ENCODE measurements around the gene LUZP2.

The LUZP2 gene

GRCh38 chr11:24594401-24594800 is 97.5 kb downstream of the LUZP2 start:
- Histone ChIP-seq H3K9ac (ENCODE audit: low read depth, low read length) (no peak overlapping the region), H3K9me3 (ENCODE audit: control insufficient read depth, insufficient read depth, low read length) (no peaks in the 10 kb centered on the region), H3K36me3 (ENCODE audit: control insufficient read depth, insufficient read depth, low read length) (no peaks in the 10 kb centered on the region), H3K4me1 (ENCODE audit: control insufficient read depth, insufficient read depth, low read length) (no peaks in the 10 kb centered on the region), H3K27ac (ENCODE audit: low read depth, low read length) (no peak overlapping the region), H3K27me3 (ENCODE audit: control insufficient read depth, insufficient read depth, low read length) (no peaks in the 10 kb centered on the region), H3K4me3 (ENCODE audit: low read depth, low read length) (no peak overlapping the region)

- H3K27ac ChIP-seq (ENCODE audit: low read depth, low read length), result no peak overlapping the region
- no peak overlapping the region for H3K9ac ChIP-seq (ENCODE audit: low read depth, low read length)
- H3K27me3 ChIP-seq (ENCODE audit: control insufficient read depth, insufficient read depth, low read length), result no peaks in the 10 kb centered on the region
- no peaks in the 10 kb centered on the region for H3K4me1 ChIP-seq (ENCODE audit: control insufficient read depth, insufficient read depth, low read length)
- no peaks in the 10 kb centered on the region for H3K9me3 ChIP-seq (ENCODE audit: control insufficient read depth, insufficient read depth, low read length)
- no peak overlapping the region for H3K4me3 ChIP-seq (ENCODE audit: low read depth, low read length)
- H3K36me3 ChIP-seq (ENCODE audit: control insufficient read depth, insufficient read depth, low read length), result no peaks in the 10 kb centered on the region
Measured at GRCh38 chr11:24598641-24599040, 101.8 kb downstream of the LUZP2 start.

- no peak overlapping the region for H3K27ac ChIP-seq (ENCODE audit: low read depth, low read length)
- H3K9ac ChIP-seq (ENCODE audit: low read depth, low read length), result no peak overlapping the region
- no peaks in the 10 kb centered on the region for H3K27me3 ChIP-seq (ENCODE audit: control insufficient read depth, insufficient read depth, low read length)
- no peaks in the 10 kb centered on the region for H3K9me3 ChIP-seq (ENCODE audit: control insufficient read depth, insufficient read depth, low read length)
- peaks cover 7% of the 10 kb centered on the region for H3K4me1 ChIP-seq (ENCODE audit: control insufficient read depth, insufficient read depth, low read length)
- H3K4me3 ChIP-seq (ENCODE audit: low read depth, low read length), result no peak overlapping the region
- no peaks in the 10 kb centered on the region for H3K36me3 ChIP-seq (ENCODE audit: control insufficient read depth, insufficient read depth, low read length)
Measured at GRCh38 chr11:24609192-24610119, 112.6 kb downstream of the LUZP2 start.

- no peak overlapping the region for H3K4me3 ChIP-seq (ENCODE audit: low read depth, low read length)
- no peak overlapping the region for H3K27ac ChIP-seq (ENCODE audit: low read depth, low read length)
- H3K4me1 ChIP-seq (ENCODE audit: control insufficient read depth, insufficient read depth, low read length), result peaks cover 7% of the 10 kb centered on the region
- H3K27me3 ChIP-seq (ENCODE audit: control insufficient read depth, insufficient read depth, low read length), result no peaks in the 10 kb centered on the region
- H3K9me3 ChIP-seq (ENCODE audit: control insufficient read depth, insufficient read depth, low read length), result no peaks in the 10 kb centered on the region
- H3K9ac ChIP-seq (ENCODE audit: low read depth, low read length), result no peak overlapping the region
- H3K36me3 ChIP-seq (ENCODE audit: control insufficient read depth, insufficient read depth, low read length), result no peaks in the 10 kb centered on the region
Measured at GRCh38 chr11:24615451-24616160, 118.8 kb downstream of the LUZP2 start.

- Histone ChIP-seq H3K4me3 (ENCODE audit: low read depth, low read length) (no peak overlapping the region), H3K4me1 (ENCODE audit: control insufficient read depth, insufficient read depth, low read length) (peaks cover 3% of the 10 kb centered on the region; the same call in 1 of the 2 replicates), H3K27ac (ENCODE audit: low read depth, low read length) (no peak overlapping the region), H3K36me3 (ENCODE audit: control insufficient read depth, insufficient read depth, low read length) (no peaks in the 10 kb centered on the region), H3K27me3 (ENCODE audit: control insufficient read depth, insufficient read depth, low read length) (no peaks in the 10 kb centered on the region), H3K9me3 (ENCODE audit: control insufficient read depth, insufficient read depth, low read length) (no peaks in the 10 kb centered on the region), H3K9ac (ENCODE audit: low read depth, low read length) (no peak overlapping the region)
Measured at GRCh38 chr11:24617856-24618255, 121.0 kb downstream of the LUZP2 start.

GRCh38 chr11:24619900-24620299 is 123.0 kb downstream of the LUZP2 start:
- no peaks in the 10 kb centered on the region for H3K4me1 ChIP-seq (ENCODE audit: control insufficient read depth, insufficient read depth, low read length)
- H3K27me3 ChIP-seq (ENCODE audit: control insufficient read depth, insufficient read depth, low read length), result no peaks in the 10 kb centered on the region
- no peak overlapping the region for H3K27ac ChIP-seq (ENCODE audit: low read depth, low read length)
- no peaks in the 10 kb centered on the region for H3K9me3 ChIP-seq (ENCODE audit: control insufficient read depth, insufficient read depth, low read length)
- H3K9ac ChIP-seq (ENCODE audit: low read depth, low read length), result no peak overlapping the region
- no peak overlapping the region for H3K4me3 ChIP-seq (ENCODE audit: low read depth, low read length)
- H3K36me3 ChIP-seq (ENCODE audit: control insufficient read depth, insufficient read depth, low read length), result no peaks in the 10 kb centered on the region

GRCh38 chr11:24622262-24622661 is 125.4 kb downstream of the LUZP2 start:
- H3K27ac ChIP-seq (ENCODE audit: low read depth, low read length), result no peak overlapping the region
- H3K9me3 ChIP-seq (ENCODE audit: control insufficient read depth, insufficient read depth, low read length), result no peaks in the 10 kb centered on the region
- H3K9ac ChIP-seq (ENCODE audit: low read depth, low read length), result no peak overlapping the region
- no peaks in the 10 kb centered on the region for H3K36me3 ChIP-seq (ENCODE audit: control insufficient read depth, insufficient read depth, low read length)
- no peaks in the 10 kb centered on the region for H3K27me3 ChIP-seq (ENCODE audit: control insufficient read depth, insufficient read depth, low read length)
- no peak overlapping the region for H3K4me3 ChIP-seq (ENCODE audit: low read depth, low read length)
- no peaks in the 10 kb centered on the region for H3K4me1 ChIP-seq (ENCODE audit: control insufficient read depth, insufficient read depth, low read length)

GRCh38 chr11:24623121-24623520 is 126.3 kb downstream of the LUZP2 start:
- H3K4me1 ChIP-seq (ENCODE audit: control insufficient read depth, insufficient read depth, low read length), result no peaks in the 10 kb centered on the region
- H3K27me3 ChIP-seq (ENCODE audit: control insufficient read depth, insufficient read depth, low read length), result no peaks in the 10 kb centered on the region
- no peak overlapping the region for H3K27ac ChIP-seq (ENCODE audit: low read depth, low read length)
- H3K9me3 ChIP-seq (ENCODE audit: control insufficient read depth, insufficient read depth, low read length), result no peaks in the 10 kb centered on the region
- no peaks in the 10 kb centered on the region for H3K36me3 ChIP-seq (ENCODE audit: control insufficient read depth, insufficient read depth, low read length)
- H3K4me3 ChIP-seq (ENCODE audit: low read depth, low read length), result no peak overlapping the region
- H3K9ac ChIP-seq (ENCODE audit: low read depth, low read length), result no peak overlapping the region

GRCh38 chr11:24624432-24624831 is 127.6 kb downstream of the LUZP2 start:
- Histone ChIP-seq H3K27me3 (ENCODE audit: control insufficient read depth, insufficient read depth, low read length) (no peaks in the 10 kb centered on the region), H3K9ac (ENCODE audit: low read depth, low read length) (no peak overlapping the region), H3K4me3 (ENCODE audit: low read depth, low read length) (no peak overlapping the region), H3K9me3 (ENCODE audit: control insufficient read depth, insufficient read depth, low read length) (no peaks in the 10 kb centered on the region), H3K4me1 (ENCODE audit: control insufficient read depth, insufficient read depth, low read length) (no peaks in the 10 kb centered on the region), H3K27ac (ENCODE audit: low read depth, low read length) (no peak overlapping the region), H3K36me3 (ENCODE audit: control insufficient read depth, insufficient read depth, low read length) (no peaks in the 10 kb centered on the region)

- Histone ChIP-seq H3K9me3 (ENCODE audit: control insufficient read depth, insufficient read depth, low read length) (no peaks in the 10 kb centered on the region), H3K27ac (ENCODE audit: low read depth, low read length) (no peak overlapping the region), H3K27me3 (ENCODE audit: control insufficient read depth, insufficient read depth, low read length) (no peaks in the 10 kb centered on the region), H3K9ac (ENCODE audit: low read depth, low read length) (no peak overlapping the region), H3K4me1 (ENCODE audit: control insufficient read depth, insufficient read depth, low read length) (no peaks in the 10 kb centered on the region), H3K4me3 (ENCODE audit: low read depth, low read length) (no peak overlapping the region), H3K36me3 (ENCODE audit: control insufficient read depth, insufficient read depth, low read length) (no peaks in the 10 kb centered on the region)
Measured at GRCh38 chr11:24625975-24626374, 129.1 kb downstream of the LUZP2 start.

GRCh38 chr11:24628224-24628776 is 131.4 kb downstream of the LUZP2 start:
- Histone ChIP-seq H3K9me3 (ENCODE audit: control insufficient read depth, insufficient read depth, low read length) (no peaks in the 10 kb centered on the region), H3K27ac (ENCODE audit: low read depth, low read length) (no peak overlapping the region), H3K36me3 (ENCODE audit: control insufficient read depth, insufficient read depth, low read length) (no peaks in the 10 kb centered on the region), H3K9ac (ENCODE audit: low read depth, low read length) (no peak overlapping the region), H3K4me3 (ENCODE audit: low read depth, low read length) (no peak overlapping the region), H3K27me3 (ENCODE audit: control insufficient read depth, insufficient read depth, low read length) (no peaks in the 10 kb centered on the region), H3K4me1 (ENCODE audit: control insufficient read depth, insufficient read depth, low read length) (no peaks in the 10 kb centered on the region; the same call in 1 of the 2 replicates)
